Glomerular visceral epithelial cell (primary cell): Measurements from ENCODE around the gene FAT1.

Source experiments
- DNase-seq: peaks from one replicate; pipeline ENCODE4 v3.0.0-alpha.2; 2016; ENCODE audit errors: extremely low spot score

Gene FAT1

DNA sequence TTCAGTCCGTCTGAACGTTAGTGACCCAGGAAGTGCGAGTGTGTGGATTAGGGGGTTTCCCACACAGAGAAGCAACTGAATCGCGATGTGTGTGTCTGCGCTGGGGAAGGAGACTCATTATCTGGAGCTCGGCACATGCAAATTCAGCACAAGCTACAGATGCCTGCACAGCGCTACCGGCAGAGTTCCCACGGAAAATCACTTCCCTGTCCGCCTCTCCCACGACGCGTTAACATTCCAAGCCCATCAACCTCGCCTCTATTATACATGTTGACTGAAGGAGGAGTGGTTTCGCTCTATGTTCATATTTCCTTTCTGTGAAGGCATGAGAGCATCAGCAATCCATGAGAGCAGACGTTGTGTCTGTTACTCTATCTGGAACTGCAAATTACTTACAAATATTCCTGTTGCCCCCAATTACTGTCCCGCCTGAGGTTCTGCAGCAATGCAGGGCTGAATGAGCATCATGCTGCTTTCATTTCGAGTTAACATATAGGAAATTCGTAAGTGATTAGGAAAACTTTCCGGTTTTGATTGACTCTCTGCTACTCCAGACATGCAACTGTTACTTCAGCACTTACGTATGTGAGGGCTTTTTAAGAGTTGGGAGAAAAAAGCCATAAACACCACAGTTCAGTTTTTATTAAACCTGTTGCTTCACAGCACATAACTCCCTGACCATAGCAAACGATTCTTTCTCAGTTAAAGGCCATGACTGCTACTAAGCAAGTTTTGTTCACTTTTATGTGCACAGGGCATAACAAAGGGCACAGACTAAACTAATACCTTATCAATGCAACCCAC is 153.3 kb downstream of the FAT1 start:
- DNase-seq = peak; percentile 94

DNA sequence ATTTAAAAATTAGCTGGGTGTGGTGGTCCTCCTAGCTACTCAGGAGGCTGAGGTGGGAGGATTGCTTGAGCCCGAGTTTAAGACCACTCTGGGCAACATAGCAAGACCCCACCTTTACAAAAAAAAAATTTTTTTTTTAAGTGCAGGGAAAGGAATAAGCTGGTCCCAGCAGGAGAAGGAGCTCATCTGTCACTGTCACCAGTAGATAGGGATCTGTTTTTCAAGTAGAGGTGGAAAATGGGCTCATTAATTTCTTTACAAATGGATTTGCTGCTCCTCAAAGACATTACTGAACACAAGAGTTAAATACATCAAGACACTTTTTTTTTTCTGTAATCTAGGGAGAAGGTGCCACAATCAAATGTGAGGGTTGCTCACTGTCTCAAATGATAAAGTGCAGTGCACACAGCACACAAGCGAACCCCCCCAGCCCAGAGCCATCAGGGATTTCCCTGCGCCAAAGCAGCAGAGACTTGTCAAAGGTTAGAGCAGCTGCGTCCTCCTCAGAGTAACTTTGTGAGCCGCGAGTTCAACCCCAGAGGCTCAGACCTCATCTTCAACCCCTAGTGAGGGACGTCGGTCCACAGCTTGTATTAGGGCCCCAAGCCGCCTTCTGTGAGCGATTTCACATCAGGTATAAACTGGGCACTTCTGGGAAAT is 154.0 kb downstream of the FAT1 start:
- DNase-seq = no peak

DNA sequence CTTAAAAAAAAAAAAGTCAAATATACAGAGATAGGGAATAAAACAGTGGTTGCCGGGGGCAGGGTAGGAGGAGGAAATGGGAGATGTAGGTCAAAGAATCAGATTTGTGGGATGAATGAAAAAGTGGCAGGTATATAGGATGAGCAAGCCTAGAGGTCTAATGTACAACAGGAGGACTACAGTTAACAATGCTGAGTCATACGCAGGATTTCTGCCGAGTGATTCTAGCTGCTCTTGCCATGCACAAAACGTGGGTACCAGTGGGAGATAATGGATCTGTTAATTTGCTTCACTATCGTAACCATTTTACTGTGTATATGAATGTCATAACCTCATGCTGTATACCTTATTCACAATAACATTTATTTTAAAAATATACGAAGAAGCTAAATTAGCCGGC is 157.6 kb downstream of the FAT1 start:
- no peak for DNase-seq

DNA sequence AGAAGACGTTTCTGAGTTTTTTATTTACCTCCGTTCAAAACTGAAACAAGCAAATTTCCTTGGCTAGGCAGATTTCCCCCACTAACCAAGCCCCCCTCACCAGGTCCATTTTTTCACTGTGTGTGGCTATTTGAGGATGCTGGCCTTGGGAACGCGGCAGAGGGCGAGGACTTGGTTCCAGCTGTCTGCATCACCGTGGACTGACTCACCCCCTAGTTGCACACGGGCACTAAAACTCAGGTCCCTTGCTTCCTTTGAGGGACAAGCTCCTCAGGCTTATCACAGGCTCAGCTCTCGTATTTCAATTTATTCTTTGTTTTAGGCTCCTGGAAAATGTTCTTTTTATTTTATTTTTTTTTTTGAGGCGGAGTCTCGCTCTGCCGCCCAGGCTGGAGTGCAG is 159.9 kb downstream of the FAT1 start:
- DNase-seq = no peak

DNA sequence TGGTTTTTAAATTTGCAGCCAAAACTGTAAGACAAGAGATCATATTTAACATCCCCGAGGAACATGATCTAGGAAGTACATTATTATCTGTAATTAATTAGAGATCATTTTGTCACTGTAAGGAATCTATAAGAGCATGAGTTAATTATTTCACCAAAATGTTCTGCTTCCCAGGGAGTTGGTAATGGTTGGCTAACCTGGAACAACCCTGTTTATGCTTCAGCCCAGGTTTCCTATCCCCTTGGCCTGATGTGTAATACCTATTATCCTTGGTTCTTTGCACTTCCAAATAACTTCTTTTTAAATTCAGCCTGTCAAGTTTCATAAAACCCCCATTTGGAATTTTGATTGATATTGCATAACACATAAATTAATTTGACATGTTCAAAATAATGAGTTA is 161.9 kb downstream of the FAT1 start:
- DNase-seq = no peak

DNA sequence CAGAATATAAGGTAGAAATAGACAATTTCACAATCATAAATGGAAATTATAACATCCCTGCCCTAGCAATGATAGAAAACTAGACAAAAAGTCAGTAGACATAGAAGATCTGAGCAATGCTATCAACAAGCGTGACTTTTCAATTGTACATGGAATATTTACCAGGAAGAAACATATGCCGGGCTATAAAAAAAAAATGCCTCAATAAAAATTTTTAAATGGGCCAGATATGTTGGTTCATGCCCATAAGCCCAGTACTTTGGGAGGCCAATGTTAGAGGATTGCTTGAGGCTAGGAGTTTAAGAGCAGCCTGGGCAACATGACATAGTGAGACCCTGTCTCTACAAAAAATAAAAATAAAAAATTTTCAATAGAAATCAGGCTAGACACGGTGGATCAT is 163.0 kb downstream of the FAT1 start:
- no peak for DNase-seq

DNA sequence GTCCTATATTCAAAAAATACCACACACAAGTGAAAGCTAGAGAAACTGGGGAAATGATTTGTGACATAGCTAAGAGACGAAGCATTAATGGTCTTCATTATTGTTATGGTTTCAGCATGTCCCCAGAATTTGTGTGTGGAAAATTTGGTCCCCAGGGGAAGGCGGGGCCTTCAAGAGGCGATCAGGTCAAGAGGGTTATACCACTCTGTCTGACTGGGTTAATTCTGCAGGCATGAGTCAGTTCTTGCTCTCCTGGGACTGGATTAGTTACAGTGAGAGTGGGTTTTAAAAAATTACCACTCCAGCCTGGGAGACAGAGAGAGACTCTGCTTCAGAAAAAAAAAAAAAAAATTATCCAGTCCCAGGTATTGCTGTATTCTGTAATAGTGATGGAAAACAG is 166.2 kb downstream of the FAT1 start:
- peak; percentile 60 for DNase-seq

DNA sequence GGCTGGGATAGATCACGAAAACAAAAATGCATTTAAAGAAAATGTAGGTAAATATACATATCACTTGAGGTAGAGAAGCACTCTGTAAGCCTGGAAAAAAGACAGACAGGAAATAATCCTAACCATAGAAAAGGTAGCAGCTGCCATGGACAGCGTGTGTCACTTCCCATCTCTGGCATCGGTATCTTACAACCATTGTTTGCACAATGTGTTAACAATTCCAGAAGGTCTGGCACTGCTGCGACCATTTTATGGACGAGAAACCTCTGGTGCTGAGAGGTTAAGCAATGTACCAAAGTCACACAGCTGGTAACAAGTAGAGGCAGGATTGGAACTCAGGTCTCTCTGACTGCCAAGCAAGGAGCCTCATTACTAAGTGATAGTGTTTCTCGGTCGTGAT is 166.6 kb downstream of the FAT1 start:
- no peak for DNase-seq

DNA sequence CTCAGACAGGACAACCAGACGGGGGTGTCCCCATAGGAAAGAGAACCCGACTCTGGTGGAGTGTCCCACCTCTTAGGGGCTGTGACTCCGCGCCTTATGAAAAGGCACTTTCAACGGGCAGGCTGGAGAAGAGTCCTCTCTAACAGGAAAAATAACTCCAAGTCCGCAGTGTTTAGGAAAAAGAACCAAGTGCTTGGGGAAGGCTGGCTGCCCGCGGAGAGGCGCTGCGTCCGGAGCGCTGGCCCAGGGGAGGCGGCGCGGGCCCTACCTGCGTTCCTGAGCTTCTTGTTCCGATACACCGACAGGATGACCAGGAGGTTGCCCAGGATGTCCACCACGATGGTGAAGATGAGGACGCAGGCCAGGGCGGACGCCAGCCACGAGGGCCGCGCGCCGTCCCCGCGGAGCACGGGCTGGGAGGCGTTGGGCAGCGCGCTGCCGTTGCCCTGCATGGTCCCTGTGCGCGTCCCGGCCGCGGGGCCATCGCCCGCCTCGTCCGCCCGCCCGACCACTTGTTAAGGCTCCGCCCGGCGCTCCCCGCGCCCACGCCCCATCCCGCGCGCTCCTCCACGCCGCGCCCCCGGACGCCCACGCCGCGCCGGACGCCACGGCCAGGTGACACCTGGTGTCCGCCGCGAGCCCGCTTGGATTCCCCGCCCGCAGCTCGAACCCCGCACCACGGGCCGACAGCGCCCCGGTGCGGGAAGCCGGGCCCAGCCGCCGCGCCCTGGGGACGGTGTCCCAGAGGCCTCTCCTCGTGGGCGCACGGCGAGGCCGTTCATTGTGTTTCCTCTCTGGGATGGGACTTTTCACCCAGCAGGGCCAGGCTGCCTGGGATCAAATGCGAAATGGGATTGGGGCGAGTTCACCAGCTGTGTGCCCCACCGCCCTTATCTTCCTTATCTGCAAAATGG is 168.5 kb downstream of the FAT1 start, which contains the start of gene MTNR1A:
TSS of gene MTNR1A (minus strand) at position 654 of the 914 bp plus-strand sequence. CDS start at position 452, 202 bp downstream.
- DNase-seq = no peak

DNA sequence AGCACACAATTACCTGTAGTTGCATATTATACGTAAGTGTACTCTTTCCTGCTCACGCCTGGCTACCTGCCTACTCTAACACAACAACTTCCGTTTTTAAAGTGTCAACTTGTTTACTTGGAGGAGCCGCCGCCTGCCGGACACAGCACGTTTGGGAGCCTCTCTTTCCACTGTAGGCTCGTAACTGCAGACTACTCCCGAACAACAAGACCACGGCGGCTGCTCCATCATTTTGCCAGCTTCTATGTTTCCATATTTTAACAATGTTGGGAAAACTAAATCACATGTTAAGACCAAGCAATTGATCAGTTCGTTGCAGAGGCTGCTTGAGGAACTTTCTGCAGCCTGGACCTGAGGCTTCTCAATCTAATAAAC is 169.1 kb downstream of the FAT1 start:
- no peak for DNase-seq

DNA sequence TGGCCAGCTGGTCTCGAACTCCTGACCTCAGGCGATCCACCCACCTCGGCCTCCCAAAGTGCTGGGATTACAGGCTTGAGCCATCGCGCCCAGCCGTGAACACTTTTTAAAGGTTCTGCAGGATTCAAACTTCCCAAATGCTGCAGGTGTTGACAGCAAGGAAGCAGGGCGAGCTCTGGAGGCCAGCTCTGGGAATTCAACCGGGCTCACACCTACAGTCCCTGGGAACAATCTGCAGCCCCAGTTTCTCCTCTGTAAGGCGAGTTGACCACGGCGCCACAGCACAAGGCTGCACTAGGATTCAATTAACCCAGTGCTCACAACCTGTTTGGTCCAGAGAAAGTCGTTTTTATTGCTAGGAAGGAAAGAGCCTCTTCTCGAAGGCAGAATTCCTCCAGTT is 169.9 kb downstream of the FAT1 start:
- DNase-seq = no peak

DNA sequence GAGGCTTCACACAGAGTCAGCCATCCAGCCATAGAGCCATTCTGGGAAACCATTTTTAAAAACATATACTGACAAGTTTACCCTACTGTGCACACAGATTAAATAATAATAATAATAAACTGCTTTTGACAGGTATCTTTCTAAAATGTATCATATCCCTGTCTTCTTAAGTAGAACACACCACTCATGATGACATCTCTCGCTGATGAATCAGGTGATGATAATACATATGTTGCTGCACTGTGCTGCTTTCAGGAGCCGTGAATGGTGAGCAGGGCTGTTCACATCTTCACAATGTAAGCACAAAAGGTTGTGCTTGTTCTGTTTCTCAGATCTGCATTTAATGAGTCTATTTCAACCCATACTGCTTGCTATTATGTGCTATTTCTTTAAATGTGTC is 171.8 kb downstream of the FAT1 start:
- DNase-seq = no peak

DNA sequence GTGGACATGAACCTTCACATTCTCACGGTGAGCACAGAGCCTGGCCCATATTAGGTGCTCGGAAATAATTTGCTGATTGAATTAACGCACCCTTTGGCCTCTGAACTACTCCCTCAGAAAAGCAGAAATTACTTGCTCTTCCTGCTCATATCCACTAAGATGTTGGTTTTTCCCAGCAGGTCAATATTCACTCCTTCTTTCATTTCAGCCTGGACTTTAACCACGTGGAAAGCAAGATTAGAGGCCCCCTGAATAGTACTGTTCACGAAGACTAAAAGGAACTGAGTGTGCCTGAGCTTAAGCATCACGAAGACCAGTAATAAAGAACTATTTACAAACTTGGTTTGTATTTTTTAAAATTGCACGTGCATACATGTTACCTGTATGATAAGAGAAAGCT is 178.2 kb downstream of the FAT1 start:
- DNase-seq = no peak

DNA sequence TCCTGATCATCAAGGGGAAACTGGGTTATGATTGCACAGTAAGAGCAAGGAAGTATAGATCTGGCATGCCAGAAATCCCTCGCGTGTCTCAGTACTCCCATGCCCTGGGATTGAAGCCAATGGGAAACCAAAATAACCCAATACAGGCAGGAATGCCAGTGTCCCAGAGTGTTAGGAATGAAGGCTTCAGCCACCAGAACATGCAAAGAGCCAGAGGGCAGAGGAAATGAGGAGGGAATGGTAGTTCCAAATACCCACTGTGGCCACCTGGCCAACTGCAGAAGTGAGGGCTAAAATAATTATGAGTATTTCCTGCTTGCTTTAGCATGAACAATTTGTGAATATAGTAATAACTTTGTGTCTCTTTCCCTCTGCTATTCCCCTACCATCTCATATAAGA is 180.4 kb downstream of the FAT1 start:
- no peak for DNase-seq

DNA sequence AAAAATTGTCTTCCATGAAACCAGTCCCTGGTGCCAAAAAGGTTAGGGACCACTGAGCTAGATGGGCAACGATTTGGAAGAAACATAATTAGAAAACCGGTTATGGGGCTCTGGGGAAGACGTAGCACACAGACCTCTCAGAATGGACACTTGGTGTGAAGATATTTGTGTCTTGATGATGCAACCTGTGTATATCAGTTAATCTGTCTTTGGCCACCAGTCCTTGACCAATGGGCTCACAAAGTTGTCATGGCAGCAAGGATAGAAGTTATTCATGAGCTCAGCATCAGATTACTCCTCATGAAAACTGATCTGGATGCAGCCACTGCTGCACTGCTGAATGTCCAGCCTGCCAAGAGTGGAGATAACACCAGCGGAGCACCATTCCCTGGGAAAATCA is 181.9 kb downstream of the FAT1 start:
- no peak for DNase-seq

DNA sequence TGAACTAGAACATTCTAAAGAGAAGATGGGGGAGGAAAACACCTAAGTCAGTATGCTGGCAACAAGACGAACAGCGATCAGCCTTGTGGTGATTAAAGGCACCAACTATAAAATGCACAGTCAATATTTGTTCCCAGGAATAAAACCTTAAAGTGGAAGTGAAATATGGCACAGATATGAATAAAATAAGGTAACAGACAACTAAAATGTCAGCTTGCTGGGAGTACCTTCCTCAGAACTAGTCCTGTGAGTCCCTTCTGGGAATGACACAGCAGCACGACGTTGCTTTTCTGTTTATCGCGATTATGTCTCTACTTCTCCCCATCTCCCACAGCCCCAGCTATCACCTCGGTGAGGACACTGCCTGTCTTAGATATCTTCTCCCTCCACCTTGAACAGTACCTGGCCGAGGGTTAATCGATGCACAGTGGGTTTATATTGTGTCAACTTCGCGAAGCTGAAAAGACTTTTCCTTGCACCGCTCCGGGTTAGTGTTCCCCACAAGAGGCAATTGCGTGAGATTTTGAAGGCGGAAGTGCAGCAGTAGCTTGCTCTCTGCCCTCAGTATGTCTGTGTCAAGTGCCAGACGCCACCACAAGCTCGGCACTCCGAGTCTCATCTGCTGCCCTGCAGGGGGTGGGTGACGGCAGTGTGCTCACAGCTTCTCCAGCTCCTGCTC is 185.7 kb downstream of the FAT1 start:
- DNase-seq = no peak
